ENCODE data around the gene NRIP3. TPM values are rescaled to one million over a fixed set of nuclear protein-coding genes. Genes with fewer than 3 reads are reported as not detected.
"Not testable (repeated sequence)": the region's sequence is repeated elsewhere in the genome, so short reads cannot be mapped to it uniquely, and the experiment has no call there.

Gene NRIP3
- total RNA-seq, 1 donor from 2014 or later, result 15.6 TPM

DNA sequence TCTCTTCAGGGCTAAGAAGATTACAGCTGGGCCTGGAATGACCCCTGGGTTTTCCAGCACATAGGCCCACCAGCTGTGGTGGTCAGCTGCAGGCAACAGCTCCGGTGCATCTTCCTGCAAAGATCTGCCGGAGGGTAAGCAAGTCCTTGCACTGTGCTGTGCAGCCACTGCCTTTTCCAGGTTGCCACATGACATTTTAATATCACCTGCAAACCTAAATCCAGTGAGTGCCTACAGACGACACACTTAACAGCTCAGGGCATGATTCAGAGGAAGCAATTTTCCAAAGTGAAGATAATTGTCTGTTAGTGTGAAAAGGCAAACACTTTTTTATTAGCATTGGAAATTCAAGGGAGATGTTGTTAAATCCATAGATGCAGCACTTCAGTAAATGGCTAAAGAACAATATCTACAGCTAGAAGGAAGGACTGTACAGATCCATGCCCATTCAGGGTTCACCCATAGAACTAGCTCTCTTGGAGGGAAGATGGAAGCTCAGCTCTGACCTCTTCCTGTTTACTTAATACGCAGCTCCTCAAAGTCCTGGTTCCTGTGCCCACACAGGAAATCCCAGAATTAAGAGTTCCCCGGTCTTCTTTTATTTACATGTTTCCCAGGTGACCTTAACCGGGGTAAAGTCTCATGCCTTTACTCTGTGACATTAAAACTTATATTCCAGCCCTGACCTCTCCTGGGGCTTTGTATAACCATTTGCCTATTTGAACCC lies 13.3 kb upstream of the NRIP3 start:
- DNase-seq (ENCODE audit: low read depth, low spot score), result no peak

DNA sequence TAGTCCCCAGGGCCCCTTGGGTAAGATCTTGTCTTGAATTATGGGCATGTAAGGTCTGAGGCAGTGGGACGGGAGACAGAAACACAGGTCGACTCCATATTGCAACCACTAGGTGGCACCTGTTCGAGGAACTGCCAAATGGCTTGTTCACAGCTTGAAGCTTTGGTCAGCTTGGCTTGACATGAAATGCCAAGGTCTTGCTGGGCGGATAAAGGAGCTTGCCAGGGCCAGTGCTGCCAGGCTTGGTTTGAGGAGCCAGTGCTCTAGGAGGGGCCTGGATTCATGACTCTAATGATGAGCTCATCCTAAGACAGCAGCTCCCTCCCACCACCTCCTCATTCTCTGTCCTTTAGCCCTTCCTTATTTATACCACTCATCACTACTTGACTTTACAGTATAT lies 11.9 kb upstream of the NRIP3 start:
- peak; percentile 63 for DNase-seq (ENCODE audit: low read depth, low spot score)

DNA sequence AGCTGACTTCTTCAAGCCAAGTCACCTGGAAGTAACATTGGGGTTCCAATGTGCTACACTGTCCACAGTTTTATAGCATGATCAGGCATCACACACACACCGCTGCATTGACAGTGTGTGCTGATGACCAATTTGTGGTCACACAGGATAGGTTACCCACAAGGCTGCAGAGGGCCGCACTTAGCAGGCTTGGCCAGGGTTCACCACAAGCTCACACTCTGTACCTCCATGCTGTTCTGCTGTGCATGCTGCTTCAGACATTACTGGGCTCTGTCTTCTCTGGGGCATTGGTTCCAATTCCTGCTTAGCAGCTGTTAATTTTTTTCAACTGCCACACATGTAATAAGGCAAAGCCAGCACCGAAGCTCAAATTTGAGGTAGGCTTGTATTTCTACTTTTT lies 11.0 kb upstream of the NRIP3 start:
- no peak for DNase-seq (ENCODE audit: low read depth, low spot score)

DNA sequence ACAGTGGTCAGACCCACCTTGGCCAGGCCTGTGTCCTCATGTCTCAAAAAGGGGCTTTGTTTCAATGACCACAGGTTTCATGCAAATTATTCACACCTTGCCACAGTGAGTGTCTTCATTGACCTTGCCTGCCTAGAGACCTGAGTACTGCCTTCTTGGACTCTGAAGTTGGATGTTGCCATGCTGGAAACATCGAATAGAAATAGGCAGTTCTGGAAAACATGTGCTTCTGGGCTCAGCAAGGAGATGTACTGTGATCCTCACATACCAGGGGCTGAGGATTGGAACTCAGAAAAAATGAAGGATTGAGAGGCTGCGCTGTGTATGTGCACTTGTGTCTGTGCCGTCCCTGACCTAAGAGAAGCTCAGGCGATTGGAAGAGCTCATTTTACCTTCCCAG lies 9.6 kb upstream of the NRIP3 start:
- no peak for DNase-seq (ENCODE audit: low read depth, low spot score)

DNA sequence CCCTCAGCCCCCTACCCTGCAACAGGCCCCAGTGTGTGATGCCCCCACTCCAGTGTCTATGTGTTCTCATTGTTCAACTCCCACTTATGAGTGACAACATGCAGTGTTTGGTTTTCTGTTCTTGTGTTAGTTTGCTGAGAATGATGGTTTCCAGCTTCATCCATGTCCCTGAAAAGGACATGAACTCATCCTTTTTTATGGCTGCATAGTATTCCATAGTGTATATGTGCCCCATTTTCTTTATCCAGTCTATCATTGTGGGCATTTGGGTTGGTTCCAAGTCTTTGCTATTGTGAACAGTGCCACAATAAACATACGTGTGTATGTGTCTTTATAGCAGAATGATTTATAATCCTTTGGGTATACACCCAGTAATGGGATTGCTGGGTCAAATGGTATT lies 5.7 kb upstream of the NRIP3 start:
- DNase-seq (ENCODE audit: low read depth, low spot score), result not testable (repeated sequence)

DNA sequence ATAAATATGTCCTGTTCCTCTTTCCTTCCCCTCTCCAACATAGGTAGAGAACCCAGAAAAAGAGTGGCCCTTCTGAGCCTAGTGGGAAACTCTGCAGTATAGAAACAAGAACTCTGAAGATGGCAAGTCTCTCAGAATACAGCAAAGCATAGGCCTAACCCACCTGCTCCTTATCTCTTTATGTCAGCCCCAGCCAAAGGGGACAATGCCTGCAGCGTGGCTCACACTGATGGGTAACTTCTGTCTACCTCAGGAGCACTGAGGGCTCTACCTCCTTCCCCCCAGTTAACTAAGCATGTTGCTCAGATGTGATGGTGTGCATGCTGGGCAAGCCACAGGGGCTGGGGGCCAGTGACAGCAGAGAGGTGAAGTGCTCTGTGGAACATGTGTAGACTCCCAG lies 4.9 kb upstream of the NRIP3 start:
- DNase-seq (ENCODE audit: low read depth, low spot score), result no peak

DNA sequence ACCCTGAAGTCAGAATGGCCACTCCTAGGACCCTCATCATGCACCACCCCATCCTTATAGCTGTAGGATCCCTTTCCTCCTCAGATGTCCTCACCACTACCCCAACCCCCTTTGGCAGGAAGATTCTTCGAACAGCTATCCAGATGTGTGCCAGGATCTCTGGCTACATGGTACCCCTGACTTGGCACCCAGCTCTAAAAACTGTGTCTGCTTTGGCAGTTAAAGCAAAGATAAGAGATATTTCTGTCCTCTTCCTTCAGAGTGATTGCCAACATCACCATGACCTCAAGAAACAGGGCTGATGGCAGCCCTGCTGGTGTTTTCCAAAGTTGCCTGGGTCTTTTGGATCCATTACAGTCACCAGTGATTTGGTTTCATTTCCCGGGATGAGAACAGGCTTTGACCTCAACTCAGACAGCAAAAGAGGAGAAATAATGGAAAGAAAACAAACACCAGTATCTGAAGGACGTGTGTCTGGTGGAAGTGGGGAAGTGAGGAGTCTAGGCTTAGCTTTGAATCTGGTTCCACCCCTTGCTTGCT lies 4.3 kb upstream of the NRIP3 start:
- DNase-seq (ENCODE audit: low read depth, low spot score), result no peak

DNA sequence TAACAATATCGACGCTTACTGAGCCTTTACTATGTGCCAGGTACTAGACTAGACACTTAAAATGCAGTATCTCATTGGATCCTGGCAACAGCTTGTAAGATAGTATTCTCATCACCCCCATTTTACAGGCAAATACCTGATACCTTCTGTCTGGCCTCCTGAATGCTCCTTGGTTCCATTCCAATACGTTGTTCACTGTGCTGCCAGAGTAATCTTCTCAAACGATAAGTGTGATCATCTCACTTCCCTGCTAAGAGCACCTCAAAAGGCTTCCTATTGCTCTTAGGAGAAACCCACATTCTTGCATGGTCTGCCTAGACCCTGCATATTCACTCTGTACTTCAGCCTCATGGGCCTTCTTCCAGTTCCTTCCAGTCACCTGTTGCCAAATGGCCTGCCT lies 1.3 kb upstream of the NRIP3 start:
- no peak for DNase-seq (ENCODE audit: low read depth, low spot score)

DNA sequence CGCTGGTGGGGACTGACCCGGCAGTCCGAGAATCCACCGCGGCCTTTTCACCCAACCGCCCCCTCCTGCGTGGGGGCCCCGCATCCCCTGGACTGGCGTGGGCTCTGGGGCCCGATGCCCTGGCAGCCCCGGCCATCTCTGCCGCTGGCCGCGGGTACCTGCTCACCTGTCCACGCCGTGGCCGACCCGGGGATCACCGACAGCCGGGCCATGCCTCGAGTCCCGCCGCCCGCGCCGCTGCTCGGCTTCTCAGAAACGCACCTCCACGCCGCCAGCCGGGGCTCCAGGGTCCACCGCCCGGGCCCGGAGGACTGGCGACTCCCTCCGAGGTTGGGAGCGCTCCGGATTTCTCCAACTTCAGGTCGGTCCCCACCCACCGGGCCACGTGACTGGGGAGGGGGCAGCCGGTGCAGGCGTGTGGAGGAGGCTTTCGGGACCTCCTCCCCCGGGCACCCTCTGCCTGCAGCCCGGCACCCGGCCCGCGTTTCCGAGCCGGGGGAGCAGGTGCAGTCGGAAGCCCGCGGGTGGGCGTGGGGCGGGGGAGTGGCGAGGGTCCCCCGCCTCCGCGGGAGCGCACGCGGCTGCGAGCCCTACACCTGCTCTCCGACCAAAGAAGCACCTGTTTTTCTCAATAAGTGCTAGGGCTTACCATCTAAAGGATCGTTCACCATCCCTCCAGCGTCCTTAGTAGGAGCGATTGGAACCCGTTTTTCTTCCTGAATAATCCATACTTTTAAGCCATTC lies 554 bp upstream of the NRIP3 start:
- no peak for DNase-seq (ENCODE audit: low read depth, low spot score)

DNA sequence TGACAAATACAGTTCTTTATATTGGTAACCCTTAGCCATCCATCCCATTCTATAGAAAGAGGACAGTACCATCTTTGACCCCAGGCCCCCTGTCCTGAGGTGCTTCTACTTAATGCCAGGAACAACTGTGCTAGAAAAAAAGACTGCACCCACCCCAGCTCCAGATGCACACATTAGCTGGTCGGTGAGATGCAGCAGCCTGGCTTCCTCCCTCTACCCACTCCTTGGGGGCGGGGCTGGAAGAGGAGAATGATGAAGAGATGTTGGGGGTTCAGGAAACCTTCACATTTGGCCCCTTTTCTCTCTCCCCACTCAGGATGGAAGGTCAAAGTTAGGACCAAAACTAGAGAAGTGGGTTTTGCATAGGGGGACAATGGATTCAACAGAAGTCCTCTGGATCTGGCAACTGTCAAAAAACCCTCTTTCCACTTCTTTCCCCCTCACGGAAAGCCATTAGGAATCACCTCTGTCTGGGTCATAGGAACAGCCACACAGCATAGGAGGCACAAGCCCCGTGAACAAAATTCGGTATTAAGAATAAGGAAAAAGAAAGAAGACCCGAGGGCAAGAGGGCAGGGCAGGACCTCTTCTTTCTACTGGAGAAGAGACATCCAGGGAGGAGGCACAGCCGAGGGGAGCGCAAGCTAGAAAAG lies 755 bp downstream of the NRIP3 start:
- no peak for DNase-seq (ENCODE audit: low read depth, low spot score)

DNA sequence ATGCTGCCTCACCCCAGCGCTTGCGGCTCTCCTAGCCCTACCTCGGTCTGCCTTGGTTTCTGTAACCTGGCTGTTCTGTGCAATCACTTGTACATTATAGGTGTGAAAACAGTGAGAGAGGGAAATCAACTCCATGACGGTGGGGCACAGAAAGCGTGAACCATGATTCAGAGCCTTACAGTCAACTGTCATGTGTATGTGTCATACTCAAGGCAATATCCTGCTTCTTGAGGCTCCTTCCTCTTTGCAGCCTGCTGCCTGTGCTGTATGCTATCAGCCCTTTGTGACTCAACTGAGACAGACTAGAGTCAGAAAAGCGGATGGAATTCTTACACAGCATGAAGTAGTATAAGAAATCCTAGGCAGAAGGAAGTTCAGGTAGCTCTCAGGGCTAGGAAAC lies 2.1 kb downstream of the NRIP3 start:
- DNase-seq (ENCODE audit: low read depth, low spot score), result peak; percentile 46

DNA sequence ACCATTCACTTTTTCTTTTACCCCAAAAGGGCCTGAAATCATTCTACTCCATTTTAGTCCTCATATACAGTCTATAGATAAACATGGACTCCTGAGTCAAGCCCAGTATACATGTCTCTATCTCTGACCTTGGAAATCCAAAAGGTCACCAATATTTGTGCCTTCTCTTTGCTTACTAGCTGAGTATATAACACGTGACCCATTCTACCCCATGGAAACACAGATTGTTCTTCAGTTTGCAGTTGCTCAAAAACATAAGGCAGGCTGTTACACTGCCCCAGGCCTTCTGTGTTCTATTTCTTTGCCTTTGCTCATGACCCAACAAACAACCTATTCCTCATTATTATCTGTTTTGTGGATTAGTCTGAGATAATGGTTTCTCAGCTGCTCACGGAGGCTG lies 5.8 kb downstream of the NRIP3 start:
- DNase-seq (ENCODE audit: low read depth, low spot score), result no peak

DNA sequence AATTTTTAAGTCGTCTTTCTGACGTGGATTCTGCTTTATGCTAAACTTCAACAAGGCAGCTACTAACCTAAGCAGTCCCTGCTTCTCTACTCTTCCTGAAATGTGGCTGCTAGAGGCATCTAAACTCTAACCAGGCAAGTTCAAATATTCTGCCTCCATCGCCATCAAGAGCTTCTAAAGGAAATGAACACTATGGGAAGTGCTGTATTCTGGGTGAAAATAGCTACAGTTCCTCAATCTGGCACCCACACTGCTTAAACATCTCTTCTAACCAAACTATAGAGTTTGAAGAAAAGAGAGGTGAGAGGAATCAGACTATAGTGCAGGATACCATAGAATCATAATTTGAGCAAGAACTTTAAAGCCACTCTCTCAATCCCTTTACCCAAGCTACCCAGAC lies 6.3 kb downstream of the NRIP3 start:
- DNase-seq (ENCODE audit: low read depth, low spot score), result no peak

DNA sequence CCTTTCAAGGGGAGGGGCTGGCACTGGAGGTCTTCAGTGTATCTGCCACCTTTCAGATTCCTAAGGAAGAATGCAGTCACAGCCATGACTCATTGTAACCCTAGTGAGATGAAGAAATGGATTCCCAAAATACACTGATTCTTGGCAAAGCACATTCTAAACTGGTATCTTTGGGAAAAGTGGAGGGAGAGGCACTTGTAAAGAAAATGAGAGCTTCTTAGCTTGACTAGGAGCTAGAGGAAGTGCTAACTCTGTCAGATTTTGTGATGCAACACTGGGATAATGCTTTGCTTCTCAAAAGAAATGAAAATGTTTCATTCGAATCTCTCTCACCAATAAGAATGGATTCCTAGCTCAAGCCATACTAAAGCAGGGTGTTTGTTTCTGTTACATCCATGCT lies 14.3 kb downstream of the NRIP3 start:
- no peak for DNase-seq (ENCODE audit: low read depth, low spot score)

DNA sequence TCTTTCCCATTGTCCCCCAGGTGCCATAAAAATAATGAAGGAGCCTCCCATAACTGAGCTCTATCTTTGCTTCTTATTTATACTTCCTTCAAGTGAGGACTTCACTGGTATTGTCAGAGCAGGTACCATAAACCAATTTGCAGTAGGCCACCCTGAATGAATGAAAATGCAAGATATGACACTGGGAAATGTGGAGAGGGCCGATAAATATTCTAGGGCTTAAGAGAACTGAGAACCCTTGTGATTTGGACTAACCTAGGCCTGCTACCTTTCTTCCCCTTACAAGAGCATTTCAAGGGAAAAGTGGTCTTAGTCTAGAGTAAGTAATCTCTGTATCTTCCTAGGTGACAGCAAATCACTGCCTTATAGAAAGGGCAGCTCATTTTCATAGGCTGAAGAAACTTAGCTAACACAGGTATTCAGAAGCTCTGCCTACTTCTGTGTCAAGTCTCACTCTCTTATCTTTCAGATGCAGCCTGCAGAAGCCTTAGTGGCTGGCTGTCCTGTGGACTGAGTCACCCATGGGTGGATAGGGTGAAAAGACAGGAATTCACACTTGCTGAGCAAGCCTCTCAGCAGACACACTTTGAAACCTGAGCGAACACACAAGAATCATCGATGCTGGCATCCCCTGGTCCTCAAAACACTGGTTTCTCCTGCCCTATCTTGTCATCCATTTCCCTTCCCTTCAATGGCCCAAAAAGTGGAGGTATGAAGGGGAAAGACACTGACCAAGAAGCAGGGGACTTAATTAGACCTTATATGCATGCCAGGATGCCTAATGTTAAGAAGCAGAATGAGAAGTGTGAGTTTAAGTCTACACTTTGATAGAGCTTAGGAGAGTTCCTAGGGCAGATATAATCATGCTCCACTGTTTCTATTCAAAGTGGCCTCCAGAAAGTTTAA lies 15.2 kb downstream of the NRIP3 start:
- DNase-seq (ENCODE audit: low read depth, low spot score), result no peak

DNA sequence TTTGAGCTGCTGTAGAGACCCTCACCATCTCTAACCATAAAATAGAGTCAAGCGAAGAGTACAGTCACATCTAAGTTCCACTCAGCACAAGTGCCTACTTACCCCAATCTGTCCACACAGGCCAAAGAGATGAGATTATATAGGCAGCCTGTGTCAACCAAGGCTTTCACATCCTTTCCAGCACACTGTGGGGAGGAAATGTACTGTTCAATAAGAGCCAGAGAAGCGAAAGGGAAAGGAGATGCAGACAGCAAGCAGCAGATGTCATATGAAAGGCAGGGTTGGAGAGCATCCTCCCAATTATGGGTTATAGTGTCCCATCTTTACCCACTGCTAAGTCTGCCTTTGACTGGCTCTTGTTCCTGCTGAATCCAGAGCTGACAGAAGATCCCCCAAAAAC lies 16.4 kb downstream of the NRIP3 start:
- no peak for DNase-seq (ENCODE audit: low read depth, low spot score)

DNA sequence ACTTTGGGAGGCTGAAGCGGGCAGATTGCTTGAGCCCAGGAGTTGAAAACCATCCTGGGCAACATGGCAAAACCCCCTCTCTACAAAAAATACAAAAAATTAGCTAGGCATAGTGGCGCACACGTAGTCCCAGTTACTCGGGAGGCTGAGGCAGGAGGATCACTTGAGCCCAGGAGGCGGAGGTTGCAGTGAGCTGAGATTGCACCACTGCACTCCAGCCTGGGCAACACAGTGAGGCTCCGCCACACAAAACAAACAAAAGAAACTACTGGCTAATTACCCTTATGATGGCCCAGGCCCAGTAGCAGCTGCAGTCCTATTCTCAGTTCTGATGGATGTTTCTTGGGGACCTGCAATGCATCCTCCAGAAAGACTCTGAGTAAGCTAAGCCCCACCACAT lies 17.0 kb downstream of the NRIP3 start:
- DNase-seq (ENCODE audit: low read depth, low spot score), result not testable (repeated sequence)

DNA sequence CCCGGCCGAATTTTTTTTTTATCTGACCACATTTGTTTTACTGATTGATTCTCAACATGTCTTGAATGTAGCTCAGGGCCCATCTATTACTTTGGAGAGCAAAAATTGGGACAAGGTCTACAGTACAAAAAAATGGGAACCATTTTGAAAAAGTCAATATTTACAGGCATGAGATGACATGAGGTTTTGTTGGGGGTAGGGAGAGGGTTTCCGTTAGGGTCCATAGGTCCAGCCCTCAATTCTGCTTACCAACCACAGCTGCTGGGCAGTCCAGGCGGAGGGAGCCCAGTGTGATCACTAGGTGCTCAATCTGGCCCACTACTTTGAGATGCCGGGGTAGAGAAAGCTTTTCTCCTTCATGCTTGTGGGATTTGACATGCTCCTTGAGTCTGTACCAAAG lies 18.3 kb downstream of the NRIP3 start:
- no peak for DNase-seq (ENCODE audit: low read depth, low spot score)

DNA sequence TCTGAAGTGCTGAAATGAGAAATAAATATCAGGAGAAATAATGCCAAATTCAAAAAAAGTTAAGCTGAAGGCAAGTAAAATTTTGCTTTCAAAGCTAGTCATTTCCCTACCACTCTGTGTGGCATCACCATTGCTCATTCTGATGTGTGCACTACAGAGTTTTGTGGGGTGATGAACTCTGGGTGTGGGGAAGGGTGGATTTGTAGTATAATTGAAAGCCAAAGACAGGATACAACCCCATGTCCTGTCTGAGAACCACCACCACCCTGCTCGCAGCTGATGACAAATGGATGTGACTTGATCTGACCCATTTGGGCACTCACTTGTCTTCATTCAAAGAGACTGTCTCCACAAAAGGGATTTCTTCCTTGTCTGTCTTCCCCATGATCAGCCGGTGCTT lies 20.2 kb downstream of the NRIP3 start:
- no peak for DNase-seq (ENCODE audit: low read depth, low spot score)

DNA sequence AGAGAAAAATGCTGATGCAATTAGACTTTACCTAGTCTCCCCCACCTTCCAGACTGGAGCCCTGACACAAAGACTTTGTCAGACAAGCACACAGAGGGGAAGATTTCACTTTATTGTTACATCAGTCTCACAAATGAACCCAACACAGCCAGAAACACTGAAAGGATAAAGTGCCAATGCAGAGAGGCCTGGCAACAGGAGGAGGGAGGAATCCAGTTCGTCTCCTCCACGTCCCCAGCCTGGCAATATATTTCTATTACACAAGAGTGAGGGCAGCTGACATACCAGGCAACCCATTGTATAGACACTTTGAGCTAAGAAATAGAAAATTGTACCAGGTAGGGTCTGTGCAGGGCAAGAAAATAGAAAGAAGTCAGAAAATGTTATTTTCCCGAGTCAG lies 23.3 kb downstream of the NRIP3 start:
- DNase-seq (ENCODE audit: low read depth, low spot score), result no peak

DNA sequence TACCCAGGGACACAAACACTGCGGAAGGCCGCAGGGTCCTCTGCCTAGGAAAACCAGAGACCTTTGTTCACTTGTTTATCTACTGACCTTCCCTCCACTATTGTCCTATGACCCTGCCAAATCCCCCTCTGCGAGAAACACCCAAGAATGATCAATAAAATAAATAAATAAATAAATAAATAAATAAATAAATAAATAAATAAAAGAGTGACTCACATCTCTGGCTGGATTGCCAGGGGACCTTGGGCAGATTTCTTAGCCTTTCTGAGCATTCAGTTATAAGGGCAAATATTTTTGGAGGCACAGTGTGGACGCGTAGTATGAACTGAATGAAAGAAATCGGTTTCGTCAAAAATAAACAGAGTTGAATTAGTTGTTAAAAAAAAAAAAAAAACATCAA lies 24.4 kb downstream of the NRIP3 start:
- DNase-seq (ENCODE audit: low read depth, low spot score), result not testable (repeated sequence)
